Breast epithelium (tissue), 4 donors: Measurements from ENCODE around the gene TRPM3. TPM values are rescaled to one million over a fixed set of nuclear protein-coding genes. Genes with fewer than 3 reads are reported as not detected.

Experiments used
- DNase-seq, 2 donors: peaks; one replicate each; pipeline ENCODE4 v3.0.0-alpha.2; 2019; ENCODE audit warnings: low spot score in 2 of 2
- H3K27ac ChIP-seq, 2 donors: fragments of 200-600 bp; sonication (generic) in 1 of 2; one replicate each; pipeline ENCODE4 v1.5.1; 2016 to 2019; ENCODE audit warnings: mild to moderate bottlenecking in 1 of 2
- H3K27me3 ChIP-seq, 2 donors: fragments of 200-600 bp; sonication (generic) in 1 of 2; one replicate each; pipeline versions ENCODE4 v1.5.1 to v1.6.0; 2017 to 2019; ENCODE audit warnings: control low read depth in 1 of 2, mild to moderate bottlenecking in 1 of 2
- H3K36me3 ChIP-seq: fragments of 200-600 bp; one replicate; pipeline ENCODE4 v1.5.1; 2019
- H3K4me1 ChIP-seq, 2 donors: fragments of 200-600 bp; sonication (generic); one replicate each; pipeline ENCODE4 v1.5.1; 2016 to 2019; ENCODE audit warnings: control low read depth in 1 of 2
- H3K4me3 ChIP-seq, 3 donors: fragments of 200-600 bp; sonication (generic); 1 replicate in 2 of 3; 2 replicates in 1 of 3; pipeline ENCODE4 v1.5.1; 2016 to 2019; ENCODE audit warnings: mild to moderate bottlenecking in 3 of 3, moderate library complexity in 2 of 3
- H3K9me3 ChIP-seq, 2 donors: fragments of 200-600 bp; sonication (generic) in 1 of 2; one replicate each; pipeline ENCODE4 v1.5.1; 2016 to 2019; ENCODE audit warnings: control low read depth in 1 of 2
- CTCF ChIP-seq, 3 donors: fragments of 450-650 bp; IDR thresholded peaks; one replicate each; pipeline ENCODE4 v1.5.1; 2016 to 2017; ENCODE audit warnings: antibody characterized with exemption in 3 of 3, mild to moderate bottlenecking in 3 of 3, moderate library complexity in 3 of 3
- POLR2A ChIP-seq: fragments of 450-650 bp; IDR thresholded peaks from one replicate; pipeline ENCODE4 v1.6.1; 2016; ENCODE audit warnings: antibody characterized with exemption, mild to moderate bottlenecking, moderate library complexity
- POLR2AphosphoS5 ChIP-seq, 3 donors: sonication (generic); formaldehyde crosslinking; IDR thresholded peaks; one replicate each; pipeline ENCODE4 v1.6.1; 2017; ENCODE audit warnings: antibody characterized with exemption in 3 of 3
- intact Hi-C: fragments of 100-400 bp; cut with DNase I; formaldehyde crosslinking; loops from one replicate; pipeline ENCODE4 v1.15.1; 2023; ENCODE audit warnings: low total_unique reads
- total RNA-seq, 3 donors: library from RNA; depleted of rRNA; stranded (reverse); fragments of >200 nt; gene quantifications; one replicate each; pipeline ENCODE4 v1.1.0, GENCODE V29; 2016

Gene TRPM3
- total RNA-seq, 3 donors from 2014 or later, result 0.33 to 0.88 (median 0.64) TPM

GRCh38 chr9:70947086-70947485 lies 174.3 kb downstream of the TRPM3 start:
- no peaks in the 10 kb centered on the region for H3K36me3 ChIP-seq

GRCh38 chr9:70945301-70945700 lies 176.1 kb downstream of the TRPM3 start:
- H3K27ac ChIP-seq, result no peak overlapping the region
- DNase-seq, result no peak
- no peaks in the 10 kb centered on the region for H3K4me1 ChIP-seq
- no peak overlapping the region for H3K4me3 ChIP-seq
- H3K9me3 ChIP-seq, result no peaks in the 10 kb centered on the region
- no peaks in the 10 kb centered on the region for H3K36me3 ChIP-seq
- no peak for TF ChIP-seq POLR2AphosphoS5 (IDR thresholded peaks at IDR 0.05)
- TF ChIP-seq CTCF (IDR thresholded peaks at IDR 0.05), result no peak
- TF ChIP-seq POLR2A, result no peak
- intact Hi-C loops, result no loop called here
- no peaks in the 10 kb centered on the region for H3K27me3 ChIP-seq

More at GRCh38 chr9:70947086-70947485, 174.3 kb downstream of the TRPM3 start:
- Histone ChIP-seq H3K4me3 (no peak overlapping the region), H3K4me1 (no peaks in the 10 kb centered on the region), H3K9me3 (no peaks in the 10 kb centered on the region), H3K27ac (peak overlapping the region in 1 of 2 donors; percentile 33), H3K27me3 (no peaks in the 10 kb centered on the region)
- DNase-seq, result no peak
- TF ChIP-seq CTCF (IDR thresholded peaks at IDR 0.05) (no peak), POLR2AphosphoS5 (IDR thresholded peaks at IDR 0.05) (no peak), POLR2A (no peak)
- intact Hi-C loops, result no loop called here

DNA sequence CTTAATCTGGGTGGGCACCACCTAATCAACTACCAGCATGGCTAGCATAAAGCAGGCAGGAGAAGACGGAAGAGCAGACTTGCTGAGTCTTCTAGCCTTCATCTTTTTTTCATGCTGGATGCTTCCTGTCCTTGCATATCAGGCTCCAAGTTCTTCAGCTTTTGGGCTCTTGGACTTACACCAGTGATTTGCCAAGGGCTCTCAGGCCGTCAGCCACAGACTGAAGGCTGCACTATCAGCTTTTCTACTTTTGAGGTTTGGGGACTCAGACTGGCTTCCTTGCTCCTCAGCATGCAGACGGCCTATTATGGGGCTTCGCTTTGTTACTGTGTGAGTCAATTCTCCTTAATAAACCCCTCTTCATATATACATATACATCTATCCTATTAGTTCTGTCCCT lies 180.2 kb downstream of the TRPM3 start:
- H3K27ac ChIP-seq, result no peak overlapping the region
- H3K4me1 ChIP-seq, result no peaks in the 10 kb centered on the region
- no peaks in the 10 kb centered on the region for H3K27me3 ChIP-seq
- no peak for DNase-seq
- intact Hi-C loops, result no loop called here
- no peaks in the 10 kb centered on the region for H3K9me3 ChIP-seq
- no peaks in the 10 kb centered on the region for H3K36me3 ChIP-seq
- H3K4me3 ChIP-seq, result no peak overlapping the region
- TF ChIP-seq POLR2AphosphoS5 (IDR thresholded peaks at IDR 0.05) (no peak), POLR2A (no peak), CTCF (IDR thresholded peaks at IDR 0.05) (no peak)

GRCh38 chr9:70940605-70941004 lies 180.8 kb downstream of the TRPM3 start:
- TF ChIP-seq CTCF (IDR thresholded peaks at IDR 0.05) (no peak), POLR2AphosphoS5 (IDR thresholded peaks at IDR 0.05) (no peak), POLR2A (no peak)
- H3K4me1 ChIP-seq, result no peaks in the 10 kb centered on the region
- no peaks in the 10 kb centered on the region for H3K36me3 ChIP-seq
- intact Hi-C loops, result no loop called here
- H3K27ac ChIP-seq, result no peak overlapping the region
- DNase-seq, result no peak
- no peaks in the 10 kb centered on the region for H3K9me3 ChIP-seq
- no peaks in the 10 kb centered on the region for H3K27me3 ChIP-seq
- no peak overlapping the region for H3K4me3 ChIP-seq

GRCh38 chr9:70936536-70936935 lies 184.9 kb downstream of the TRPM3 start:
- Histone ChIP-seq H3K27ac (no peak overlapping the region), H3K9me3 (no peaks in the 10 kb centered on the region), H3K36me3 (no peaks in the 10 kb centered on the region), H3K4me3 (no peak overlapping the region), H3K27me3 (no peaks in the 10 kb centered on the region), H3K4me1 (no peaks in the 10 kb centered on the region)
- no peak for TF ChIP-seq CTCF (IDR thresholded peaks at IDR 0.05)
- TF ChIP-seq POLR2A, result no peak
- no peak for TF ChIP-seq POLR2AphosphoS5 (IDR thresholded peaks at IDR 0.05)
- DNase-seq, result no peak
- intact Hi-C loops, result no loop called here
